22Rv1 (cell line): ENCODE results near the gene AGMO.

Experiments
- H3K27ac ChIP-seq: fragments of 450-650 bp; 2 replicates; pipeline ENCODE4 v1.5.1; 2017
- CTCF ChIP-seq: fragments of 450-650 bp; IDR thresholded peaks from 2 replicates; pipeline ENCODE4 v1.5.1; 2017; ENCODE audit warnings: mild to moderate bottlenecking
- ZFX ChIP-seq: fragments of 450-650 bp; IDR thresholded peaks from 2 replicates; pipeline ENCODE4 v1.6.1; 2017; ENCODE audit warnings: antibody characterized with exemption, borderline replicate concordance

AGMO gene

GRCh38 chr7:15566476-15566875 is 4.7 kb upstream of the AGMO start:
- H3K27ac ChIP-seq = no peak overlapping the region
- TF ChIP-seq ZFX = no peak
- TF ChIP-seq CTCF = no peak

- TF ChIP-seq ZFX = no peak
- no peak for TF ChIP-seq CTCF
- H3K27ac ChIP-seq = no peak overlapping the region
These were observed 847 bp downstream of the AGMO start for GRCh38 chr7:15560968-15561367.

GRCh38 chr7:15559416-15559928 is 2.3 kb downstream of the AGMO start:
- no peak overlapping the region for H3K27ac ChIP-seq
- no peak for TF ChIP-seq ZFX
- no peak for TF ChIP-seq CTCF

GRCh38 chr7:15558756-15559155 is 3.1 kb downstream of the AGMO start:
- no peak overlapping the region for H3K27ac ChIP-seq
- no peak for TF ChIP-seq ZFX
- TF ChIP-seq CTCF = no peak

GRCh38 chr7:15557686-15558085 is 4.1 kb downstream of the AGMO start:
- TF ChIP-seq ZFX (no peak), CTCF (no peak)
- H3K27ac ChIP-seq = no peak overlapping the region

GRCh38 chr7:15557186-15557585 is 4.6 kb downstream of the AGMO start:
- no peak overlapping the region for H3K27ac ChIP-seq
- TF ChIP-seq ZFX = no peak
- no peak for TF ChIP-seq CTCF

- TF ChIP-seq ZFX = no peak
- TF ChIP-seq CTCF = no peak
- no peak overlapping the region for H3K27ac ChIP-seq
These were observed 5.3 kb downstream of the AGMO start for GRCh38 chr7:15556339-15557105.
